GM23248 (cell line): Measurements from ENCODE around the gene LGR6.

Experiments used
- EZH2 ChIP-seq: fragments of 200-600 bp; sonication (generic); IDR thresholded peaks from 2 replicates; pipeline ENCODE4 v1.6.1; 2018; ENCODE audit warnings: antibody characterized with exemption, mild to moderate bottlenecking; ENCODE audit not compliant: insufficient read depth, poor library complexity, severe bottlenecking
- EZH2phosphoT487 ChIP-seq: fragments of 200-600 bp; sonication (generic); IDR thresholded peaks from 2 replicates; pipeline ENCODE4 v1.6.1; 2018; ENCODE audit warnings: antibody characterized with exemption, moderate library complexity, mild to moderate bottlenecking, low read depth; ENCODE audit not compliant: insufficient read depth

GRCh38 chr1:202220733-202221132 lies 27.1 kb downstream of the LGR6 start:
- TF ChIP-seq EZH2 (no peak), EZH2phosphoT487 (no peak)
